Kidney epithelial cell (primary cell): ENCODE results near the gene SPA17. TPM values are rescaled to one million over a fixed set of nuclear protein-coding genes. Genes with fewer than 3 reads are reported as not detected.

Experiments
- DNase-seq: peaks from one replicate; pipeline ENCODE4 v3.0.0-alpha.2; 2010; ENCODE audit warnings: low read depth
- H3K27me3 ChIP-seq: 2 replicates; pipeline ENCODE4 v1.6.0; 2011; ENCODE audit warnings: low read length; ENCODE audit not compliant: control insufficient read depth, insufficient read depth
- H3K36me3 ChIP-seq: 2 replicates; pipeline ENCODE4 v1.5.1; 2011; ENCODE audit warnings: low read length; ENCODE audit not compliant: control insufficient read depth, insufficient read depth
- H3K4me3 ChIP-seq: 2 replicates; pipeline ENCODE4 v1.5.1; 2011; ENCODE audit warnings: low read depth, mild to moderate bottlenecking, control low read depth, low read length
- CTCF ChIP-seq: IDR thresholded peaks from 2 replicates; pipeline ENCODE4 v1.5.1; 2011; ENCODE audit warnings: mild to moderate bottlenecking, moderate library complexity, low read length, control low read depth, inconsistent platforms; ENCODE audit not compliant: insufficient read depth, poor library complexity, severe bottlenecking
- total RNA-seq: library from RNA; depleted of rRNA; stranded (reverse); fragments of >200 nt; gene quantifications from 2 replicates; pipeline ENCODE4 v1.2.3, GENCODE V29; 2015

Gene SPA17
- total RNA-seq, 1 donor from 2014 or later, result 15.8 TPM

DNA sequence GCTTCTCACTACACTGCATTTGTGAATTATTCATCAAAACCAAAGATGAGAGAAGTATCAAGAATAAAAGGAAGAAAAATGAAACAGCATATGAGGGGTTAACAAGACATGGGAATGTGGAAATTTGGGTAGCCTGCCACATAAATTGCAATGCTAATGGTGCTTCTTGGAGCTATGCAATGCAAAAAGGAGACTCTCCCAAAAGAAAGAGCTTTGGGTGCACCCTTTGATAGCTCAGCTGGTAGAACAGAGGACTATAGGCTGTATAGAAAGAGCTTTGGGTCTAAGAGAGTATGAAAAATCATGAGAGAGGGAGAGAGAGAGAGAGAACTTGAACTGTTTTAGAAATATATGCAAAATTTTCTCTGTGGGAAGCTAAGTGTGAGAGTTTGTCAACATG, 26.3 kb downstream of the SPA17 start:
- Histone ChIP-seq H3K36me3 (no peaks in the 10 kb centered on the region), H3K4me3 (no peak overlapping the region), H3K27me3 (no peaks in the 10 kb centered on the region)
- TF ChIP-seq CTCF, result no peak
- DNase-seq, result no peak

DNA sequence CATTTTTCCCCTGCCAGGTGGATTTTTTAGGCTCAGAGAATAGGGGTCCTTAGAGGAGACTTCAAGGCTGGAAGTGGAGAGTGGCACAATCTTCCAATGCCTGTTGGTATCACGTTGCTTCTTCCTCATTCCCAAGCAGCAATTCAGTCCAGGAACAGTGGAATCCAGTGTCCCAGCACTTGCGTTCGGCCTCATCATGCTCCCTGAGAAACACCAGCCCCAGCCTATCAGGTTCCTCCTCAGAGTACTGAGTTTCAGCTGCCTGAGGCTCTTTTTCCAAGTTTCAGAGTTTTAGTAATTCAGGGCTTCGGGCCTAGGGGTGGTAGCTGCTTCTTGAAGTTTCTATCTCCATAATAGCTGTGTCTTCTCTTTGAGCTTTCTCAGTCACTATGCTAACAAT, 34.1 kb downstream of the SPA17 start:
- Histone ChIP-seq H3K36me3 (no peaks in the 10 kb centered on the region), H3K27me3 (no peaks in the 10 kb centered on the region), H3K4me3 (no peak overlapping the region)
- no peak for TF ChIP-seq CTCF
- DNase-seq, result no peak

DNA sequence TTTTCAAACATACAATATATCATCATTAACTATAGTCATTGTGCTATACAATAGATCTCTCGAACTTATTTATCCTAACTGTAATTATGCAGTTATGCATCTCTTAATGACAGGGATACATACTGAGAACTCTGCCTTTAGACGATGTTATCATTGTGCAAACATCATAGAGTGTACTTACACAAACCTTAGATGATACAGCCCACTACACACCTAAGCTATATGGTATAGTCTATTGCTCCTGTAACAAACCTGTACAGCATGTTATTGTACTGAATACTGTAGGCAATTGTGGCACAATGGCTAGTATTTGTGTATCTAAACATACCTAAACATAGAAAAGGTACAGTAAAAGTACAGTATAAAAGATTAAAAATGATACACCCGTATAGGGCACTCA, 38.7 kb downstream of the SPA17 start:
- Histone ChIP-seq H3K36me3 (no peaks in the 10 kb centered on the region), H3K4me3 (no peak overlapping the region), H3K27me3 (peaks cover 2% of the 10 kb centered on the region)
- TF ChIP-seq CTCF, result no peak
- DNase-seq, result no peak

DNA sequence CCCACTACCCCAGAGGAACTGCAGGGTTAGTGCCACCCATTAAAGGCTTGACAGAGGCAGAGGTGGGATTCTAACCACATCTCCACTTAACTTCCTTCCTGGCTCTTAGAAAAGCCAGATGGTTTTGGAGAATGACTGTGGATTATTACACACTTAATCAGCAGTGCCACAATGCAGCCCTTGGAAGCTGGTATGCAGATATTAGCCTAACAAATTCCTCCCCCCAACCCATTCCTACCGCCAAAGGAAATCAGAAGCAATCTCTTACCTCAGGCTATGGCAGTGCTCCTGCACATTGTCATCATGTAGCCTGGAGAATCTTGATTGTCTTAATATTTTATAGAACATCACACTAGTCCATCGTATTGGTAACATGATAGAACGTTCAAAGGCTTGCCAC, 42.9 kb downstream of the SPA17 start:
- no peaks in the 10 kb centered on the region for H3K36me3 ChIP-seq
- peaks cover 33% of the 10 kb centered on the region for H3K27me3 ChIP-seq
- DNase-seq, result no peak
- no peak for TF ChIP-seq CTCF
- no peak overlapping the region for H3K4me3 ChIP-seq

DNA sequence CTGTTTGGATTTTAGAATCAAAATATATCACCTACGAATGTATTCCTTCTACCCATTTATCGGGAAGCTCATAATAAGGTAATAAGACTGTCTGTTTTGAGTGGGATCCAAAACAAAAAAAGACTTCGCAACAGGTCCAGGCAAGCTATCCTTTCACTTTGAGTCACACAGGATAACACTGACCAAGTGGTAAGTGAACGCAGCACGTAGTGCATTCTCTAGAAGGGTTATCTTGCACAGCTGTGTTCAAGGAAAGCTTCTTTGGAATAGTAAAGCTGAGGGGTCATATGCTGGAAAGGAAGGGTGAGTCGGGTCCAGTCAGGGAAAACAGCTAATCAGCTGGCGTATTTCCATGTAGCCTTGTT, 43.7 kb downstream of the SPA17 start:
- no peak overlapping the region for H3K4me3 ChIP-seq
- no peak for DNase-seq
- peaks cover 37% of the 10 kb centered on the region for H3K27me3 ChIP-seq
- no peaks in the 10 kb centered on the region for H3K36me3 ChIP-seq
- no peak for TF ChIP-seq CTCF

DNA sequence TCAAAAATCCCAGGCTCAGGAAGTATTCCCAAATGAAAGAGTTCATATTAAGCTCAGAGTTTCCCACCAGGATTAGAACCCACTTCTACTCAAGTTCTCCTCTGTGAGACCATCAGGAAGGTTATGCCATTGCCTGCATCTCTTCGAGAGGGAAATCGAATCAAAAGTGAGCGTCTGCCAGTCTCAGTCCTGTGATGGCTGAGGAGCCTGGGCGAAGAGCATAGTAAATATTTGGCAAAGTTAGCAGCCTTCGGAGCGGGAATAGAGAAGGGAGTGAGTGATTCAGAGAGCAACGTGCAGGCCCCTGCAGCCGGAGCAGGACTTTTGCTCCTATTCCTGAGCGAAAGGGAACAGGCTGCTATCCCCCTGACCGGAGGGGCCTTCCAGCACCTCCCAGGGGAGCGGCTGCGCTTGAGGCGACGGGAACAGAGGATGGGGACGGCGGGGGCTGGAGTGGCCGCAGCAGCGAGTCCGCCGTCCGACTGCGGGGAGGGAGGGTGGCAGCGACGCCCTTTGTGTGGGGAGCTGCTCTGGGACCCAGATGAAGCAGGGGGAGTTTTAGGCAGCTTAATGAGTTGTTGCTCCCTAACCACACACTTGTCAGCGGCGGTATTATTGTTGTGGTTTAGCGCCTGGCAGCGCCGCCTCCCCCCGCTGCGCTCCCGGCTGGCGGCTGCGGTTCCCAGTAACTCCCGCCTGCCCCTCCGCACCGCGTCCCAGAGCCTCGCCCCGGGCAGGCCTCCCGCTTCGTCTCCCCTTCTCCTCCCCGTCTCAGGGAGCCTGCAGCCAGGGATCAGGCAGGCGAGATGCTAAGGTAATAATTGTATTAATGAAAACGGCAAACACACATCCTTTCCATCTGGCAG, 44.3 kb downstream of the SPA17 start:
- no peak for TF ChIP-seq CTCF
- H3K36me3 ChIP-seq, result no peaks in the 10 kb centered on the region
- no peak for DNase-seq
- peaks cover 37% of the 10 kb centered on the region for H3K27me3 ChIP-seq
- peak overlapping the region; percentile 30 for H3K4me3 ChIP-seq
